T-helper 2 cell treated with Interferon-gamma antibody and Interleukin-4, amounts not matched to agents 5 μg/mL and 100 μg/mL, for 36 hours (primary cell): Measurements from ENCODE around the gene CTSD.

ENCODE experiments used
- DNase-seq: peaks from one replicate; pipeline ENCODE4 v3.0.0; 2021; ENCODE audit warnings: low spot score
- H3K27ac Mint-ChIP-seq: one replicate; pipeline ENCODE4 v1.8.0; 2021; ENCODE audit warnings: mild to moderate bottlenecking, mixed read lengths
- H3K27me3 Mint-ChIP-seq: one replicate; pipeline ENCODE4 v1.8.0; 2021; ENCODE audit warnings: low read depth, mixed read lengths
- H3K36me3 Mint-ChIP-seq: one replicate; pipeline ENCODE4 v1.8.0; 2021; ENCODE audit warnings: low read depth, mixed read lengths
- H3K4me1 Mint-ChIP-seq: one replicate; pipeline ENCODE4 v1.8.0; 2021; ENCODE audit warnings: low read depth, mixed read lengths
- H3K4me3 Mint-ChIP-seq: one replicate; pipeline ENCODE4 v1.8.0; 2022; ENCODE audit warnings: mild to moderate bottlenecking, moderate library complexity, mixed read lengths
- H3K9me3 Mint-ChIP-seq: one replicate; pipeline ENCODE4 v1.8.0; 2021; ENCODE audit warnings: mixed read lengths

The CTSD gene

GRCh38 chr11:1751531-1751921, 12.2 kb downstream of the CTSD start:
- Mint-ChIP-seq H3K36me3 (peaks cover 9% of the 10 kb centered on the region), H3K27me3 (peaks cover 17% of the 10 kb centered on the region), H3K4me3 (no peak overlapping the region), H3K9me3 (no peaks in the 10 kb centered on the region), H3K4me1 (peaks cover 17% of the 10 kb centered on the region), H3K27ac (no peak overlapping the region)
- DNase-seq = no peak

GRCh38 chr11:1750840-1751530, 12.7 kb downstream of the CTSD start:
- peaks cover 9% of the 10 kb centered on the region for H3K36me3 Mint-ChIP-seq
- H3K27me3 Mint-ChIP-seq = peaks cover 17% of the 10 kb centered on the region
- no peak overlapping the region for H3K27ac Mint-ChIP-seq
- peaks cover 13% of the 10 kb centered on the region for H3K4me1 Mint-ChIP-seq
- DNase-seq = no peak
- no peak overlapping the region for H3K4me3 Mint-ChIP-seq
- peaks cover 4% of the 10 kb centered on the region for H3K9me3 Mint-ChIP-seq

- H3K27ac Mint-ChIP-seq = no peak within 1 kb of the TSS
- peaks cover 5% of the 10 kb centered on the region for H3K36me3 Mint-ChIP-seq
- peaks cover 7% of the 10 kb centered on the region for H3K4me1 Mint-ChIP-seq
- H3K4me3 Mint-ChIP-seq = no peak within 1 kb of the TSS
- DNase-seq = no peak
- peaks cover 9% of the 10 kb centered on the region for H3K9me3 Mint-ChIP-seq
- H3K27me3 Mint-ChIP-seq = peaks cover 17% of the 10 kb centered on the region
Observed at GRCh38 chr11:1750481-1750839, 13.3 kb downstream of the CTSD start, which contains the start of gene IFITM10. IFITM10 (minus strand) TSS chr11:1750595; CDS start chr11:1750442, 153 bp downstream.

- H3K27ac Mint-ChIP-seq = no peak overlapping the region
- peaks cover 17% of the 10 kb centered on the region for H3K27me3 Mint-ChIP-seq
- no peak for DNase-seq
- peaks cover 11% of the 10 kb centered on the region for H3K9me3 Mint-ChIP-seq
- H3K4me1 Mint-ChIP-seq = peaks cover 4% of the 10 kb centered on the region
- no peak overlapping the region for H3K4me3 Mint-ChIP-seq
- H3K36me3 Mint-ChIP-seq = peaks cover 2% of the 10 kb centered on the region
Observed at GRCh38 chr11:1749395-1750351, 14.1 kb downstream of the CTSD start.

- Mint-ChIP-seq H3K36me3 (peaks cover 2% of the 10 kb centered on the region), H3K4me1 (peaks cover 4% of the 10 kb centered on the region), H3K27me3 (peaks cover 17% of the 10 kb centered on the region), H3K9me3 (peaks cover 11% of the 10 kb centered on the region), H3K27ac (no peak overlapping the region), H3K4me3 (no peak overlapping the region)
- no peak for DNase-seq
Observed at GRCh38 chr11:1748636-1749394, 14.9 kb downstream of the CTSD start.

GRCh38 chr11:1747753-1748635, 15.7 kb downstream of the CTSD start:
- peaks cover 17% of the 10 kb centered on the region for H3K27me3 Mint-ChIP-seq
- peaks cover 11% of the 10 kb centered on the region for H3K9me3 Mint-ChIP-seq
- no peak overlapping the region for H3K27ac Mint-ChIP-seq
- H3K4me1 Mint-ChIP-seq = peaks cover 2% of the 10 kb centered on the region
- no peak overlapping the region for H3K4me3 Mint-ChIP-seq
- DNase-seq = no peak
- H3K36me3 Mint-ChIP-seq = no peaks in the 10 kb centered on the region

GRCh38 chr11:1746956-1747752, 16.6 kb downstream of the CTSD start:
- Mint-ChIP-seq H3K4me1 (peaks cover 2% of the 10 kb centered on the region), H3K27me3 (peaks cover 17% of the 10 kb centered on the region), H3K9me3 (peaks cover 11% of the 10 kb centered on the region), H3K27ac (no peak overlapping the region), H3K36me3 (no peaks in the 10 kb centered on the region), H3K4me3 (no peak overlapping the region)
- no peak for DNase-seq

- peaks cover 2% of the 10 kb centered on the region for H3K4me1 Mint-ChIP-seq
- no peak for DNase-seq
- peaks cover 11% of the 10 kb centered on the region for H3K9me3 Mint-ChIP-seq
- no peak overlapping the region for H3K27ac Mint-ChIP-seq
- H3K4me3 Mint-ChIP-seq = no peak overlapping the region
- H3K27me3 Mint-ChIP-seq = peaks cover 17% of the 10 kb centered on the region
- H3K36me3 Mint-ChIP-seq = no peaks in the 10 kb centered on the region
Observed at GRCh38 chr11:1746511-1746931, 17.2 kb downstream of the CTSD start.

GRCh38 chr11:1745701-1746320, 17.9 kb downstream of the CTSD start:
- H3K27ac Mint-ChIP-seq = no peak overlapping the region
- DNase-seq = no peak
- H3K36me3 Mint-ChIP-seq = no peaks in the 10 kb centered on the region
- H3K9me3 Mint-ChIP-seq = peaks cover 11% of the 10 kb centered on the region
- H3K27me3 Mint-ChIP-seq = peaks cover 17% of the 10 kb centered on the region
- H3K4me3 Mint-ChIP-seq = no peak overlapping the region
- H3K4me1 Mint-ChIP-seq = peaks cover 2% of the 10 kb centered on the region

GRCh38 chr11:1744891-1745700, 18.6 kb downstream of the CTSD start:
- Mint-ChIP-seq H3K27me3 (peaks cover 12% of the 10 kb centered on the region), H3K4me1 (peaks cover 2% of the 10 kb centered on the region), H3K9me3 (peaks cover 11% of the 10 kb centered on the region), H3K27ac (no peak overlapping the region), H3K36me3 (no peaks in the 10 kb centered on the region), H3K4me3 (no peak overlapping the region)
- no peak for DNase-seq

GRCh38 chr11:1744137-1744886, 19.4 kb downstream of the CTSD start:
- peaks cover 4% of the 10 kb centered on the region for H3K27me3 Mint-ChIP-seq
- peaks cover 11% of the 10 kb centered on the region for H3K9me3 Mint-ChIP-seq
- no peaks in the 10 kb centered on the region for H3K4me1 Mint-ChIP-seq
- no peak overlapping the region for H3K4me3 Mint-ChIP-seq
- no peaks in the 10 kb centered on the region for H3K36me3 Mint-ChIP-seq
- DNase-seq = no peak
- H3K27ac Mint-ChIP-seq = no peak overlapping the region
